Nephron progenitor cell (in vitro differentiated cells): ENCODE results near the gene ALLC.
"Not testable (repeated sequence)": the region's sequence is repeated elsewhere in the genome, so short reads cannot be mapped to it uniquely, and the experiment has no call there.

Source experiments
- DNase-seq: peaks from one replicate; pipeline ENCODE4 v3.0.0; 2021
- H3K27ac Mint-ChIP-seq: 2 replicates; pipeline ENCODE4 v1.8.0; 2021; ENCODE audit warnings: mild to moderate bottlenecking, moderate library complexity, mixed read lengths
- H3K27me3 Mint-ChIP-seq: 2 replicates; pipeline ENCODE4 v1.8.0; 2021; ENCODE audit warnings: mild to moderate bottlenecking, low read depth, mixed read lengths; ENCODE audit not compliant: poor library complexity
- H3K36me3 Mint-ChIP-seq: 2 replicates; pipeline ENCODE4 v1.8.0; 2021; ENCODE audit warnings: low read depth, mixed read lengths
- H3K4me1 Mint-ChIP-seq: 2 replicates; pipeline ENCODE4 v1.8.0; 2021; ENCODE audit warnings: mixed read lengths
- H3K4me3 Mint-ChIP-seq: 2 replicates; pipeline ENCODE4 v1.8.0; 2021; ENCODE audit warnings: mild to moderate bottlenecking, moderate library complexity, mixed read lengths
- H3K9me3 Mint-ChIP-seq: 2 replicates; pipeline ENCODE4 v1.8.0; 2021; ENCODE audit warnings: mild to moderate bottlenecking, moderate library complexity, mixed read lengths
- CTCF ChIP-seq: fragments of 200-600 bp; sonication (generic); IDR thresholded peaks from 2 replicates; pipeline ENCODE4 v1.5.0; 2021; ENCODE audit warnings: antibody characterized with exemption

The ALLC gene

GRCh38 chr2:3612639-3613523, 45.1 kb upstream of the ALLC start:
- H3K4me3 Mint-ChIP-seq, result no peak overlapping the region
- H3K9me3 Mint-ChIP-seq, result peaks cover 45% of the 10 kb centered on the region
- no peak for DNase-seq
- peaks cover 9% of the 10 kb centered on the region for H3K27me3 Mint-ChIP-seq
- H3K36me3 Mint-ChIP-seq, result peaks cover 5% of the 10 kb centered on the region
- no peak for TF ChIP-seq CTCF
- peaks cover 14% of the 10 kb centered on the region for H3K4me1 Mint-ChIP-seq
- H3K27ac Mint-ChIP-seq, result no peak overlapping the region

GRCh38 chr2:3613524-3613905, 44.5 kb upstream of the ALLC start:
- Mint-ChIP-seq H3K4me1 (peaks cover 10% of the 10 kb centered on the region), H3K36me3 (peaks cover 8% of the 10 kb centered on the region), H3K27me3 (peaks cover 8% of the 10 kb centered on the region), H3K9me3 (peaks cover 52% of the 10 kb centered on the region), H3K27ac (no peak overlapping the region), H3K4me3 (no peak overlapping the region)
- no peak for TF ChIP-seq CTCF
- DNase-seq, result no peak

GRCh38 chr2:3614743-3615142, 43.3 kb upstream of the ALLC start:
- not testable (repeated sequence) for H3K4me3 Mint-ChIP-seq, DNase-seq, H3K36me3 Mint-ChIP-seq, H3K27ac Mint-ChIP-seq, H3K27me3 Mint-ChIP-seq, H3K4me1 Mint-ChIP-seq
- H3K9me3 Mint-ChIP-seq, result peaks cover 54% of the 10 kb centered on the region

GRCh38 chr2:3615541-3616200, 42.3 kb upstream of the ALLC start:
- H3K27me3 Mint-ChIP-seq, result peaks cover 13% of the 10 kb centered on the region
- not testable (repeated sequence) for DNase-seq, H3K27ac Mint-ChIP-seq, H3K36me3 Mint-ChIP-seq, H3K4me1 Mint-ChIP-seq, H3K4me3 Mint-ChIP-seq
- peaks cover 63% of the 10 kb centered on the region for H3K9me3 Mint-ChIP-seq

GRCh38 chr2:3616435-3617197, 41.4 kb upstream of the ALLC start:
- not testable (repeated sequence) for H3K4me3 Mint-ChIP-seq, H3K36me3 Mint-ChIP-seq, H3K27ac Mint-ChIP-seq, H3K4me1 Mint-ChIP-seq, DNase-seq
- Mint-ChIP-seq H3K9me3 (peaks cover 71% of the 10 kb centered on the region), H3K27me3 (peaks cover 13% of the 10 kb centered on the region)

DNA sequence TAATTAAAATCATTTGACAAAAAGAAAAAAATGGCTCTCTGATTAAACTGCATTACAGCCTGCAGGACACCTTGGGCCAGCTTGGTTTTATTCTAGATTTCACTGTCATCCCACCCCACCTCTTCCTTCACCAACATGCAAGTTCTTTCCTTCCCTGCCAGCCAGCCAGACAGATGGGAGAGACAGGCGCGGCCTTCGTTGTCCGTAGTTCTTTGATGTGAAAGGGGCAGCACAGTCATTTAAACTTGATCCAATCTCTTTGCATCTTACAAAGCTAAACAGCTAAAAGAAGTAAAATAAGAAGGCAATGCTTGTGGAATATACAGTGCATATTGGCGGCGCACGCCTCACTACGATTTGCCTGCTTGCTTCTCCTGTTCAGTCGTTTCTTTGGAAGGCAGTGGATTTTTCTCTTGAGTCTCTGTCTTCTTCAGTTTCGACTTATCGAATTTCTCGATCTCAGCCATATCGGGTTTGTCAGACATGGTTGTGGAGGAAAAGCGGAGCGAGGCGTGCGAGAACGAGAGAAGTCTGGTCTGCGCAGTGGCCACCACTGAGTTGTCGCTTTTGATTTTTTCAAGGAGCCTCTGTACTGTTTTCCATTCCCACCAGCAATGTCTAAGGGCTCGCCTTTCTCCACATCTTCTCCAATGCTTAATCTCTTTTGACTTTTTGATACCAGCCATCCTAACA, 40.7 kb upstream of the ALLC start:
- Mint-ChIP-seq H3K4me1 (no peaks in the 10 kb centered on the region), H3K36me3 (peaks cover 8% of the 10 kb centered on the region), H3K4me3 (no peak overlapping the region)

More for the DNA sequence above, 40.7 kb upstream of the ALLC start:
- H3K27ac Mint-ChIP-seq, result no peak overlapping the region
- TF ChIP-seq CTCF, result no peak
- peaks cover 13% of the 10 kb centered on the region for H3K27me3 Mint-ChIP-seq
- DNase-seq, result no peak
- peaks cover 68% of the 10 kb centered on the region for H3K9me3 Mint-ChIP-seq
